ENCODE measurements around the gene CLASP2. TPM values are rescaled to one million over a fixed set of nuclear protein-coding genes. Genes with fewer than 3 reads are reported as not detected.
A peak's percentile ranks its signal among the peaks of the same experiment; 100 is the strongest.

CLASP2 gene
- total RNA-seq, 1 experiment from 2014 or later = 40.4 TPM

GRCh38 chr3:33717616-33717865 is 513 bp downstream of the CLASP2 start:
- no peaks in the 10 kb centered on the region for H3K36me3 ChIP-seq (ENCODE audit: control insufficient read depth, insufficient read depth, low read length)
- CTCF ChIA-PET = interaction anchor here (0.7 to 1.1 kb wide), 2 partner anchors 70 to 81 kb away, joined by 3 to 6 read pairs; no protein-coding TSS in a partner anchor
- in situ Hi-C loops (cut with HindIII; ENCODE audit: low pct_unique_long_range_greater_than_20kb, low sequenced_read_pairs) (no loop called here), intact Hi-C loops (cut with micrococcal nuclease; ENCODE audit: unreplicated experiment) (loop anchor here (5.0 kb wide), 1 partner anchor 60 kb away; no protein-coding TSS in a partner anchor)
- peak; percentile 85 for ATAC-seq
- no TSS peak for BruUV-seq (replicated peaks)
- H3K4me3 ChIP-seq (ENCODE audit: low read depth in 2 of 2, low read length in 2 of 2) = peak overlapping the region; percentile 73 to 78
- H3K27me3 ChIP-seq (ENCODE audit: control insufficient read depth, insufficient read depth, low read length) = no peaks in the 10 kb centered on the region
- no peaks in the 10 kb centered on the region for H3K9me3 ChIP-seq (ENCODE audit: control insufficient read depth, insufficient read depth, low read depth, low read length)
- H3K4me1 ChIP-seq (ENCODE audit: control insufficient read depth, insufficient read depth, low read length) = peaks cover 3% of the 10 kb centered on the region; the same call in 1 of the 2 replicates
- no peak for DNase-seq (ENCODE audit: low read depth, low spot score)
- H3K27ac ChIP-seq (ENCODE audit: low read length) = peak overlapping the region; percentile 88; the same call in 1 of the 2 replicates
- POLR2A ChIA-PET = interaction anchor here (1.1 kb wide), 1 partner anchor 75 kb away, joined by 3 read pairs; no protein-coding TSS in a partner anchor
- TF ChIP-seq SIN3A (IDR thresholded peaks at IDR 0.05; ENCODE audit: borderline replicate concordance, insufficient read depth, low read depth, low read length) (no peak), TCF7L2 (IDR thresholded peaks at IDR 0.05; ENCODE audit: low read depth, low read length) (peak; percentile 88)

- BruUV-seq (replicated peaks) = no TSS peak
- intact Hi-C loops (cut with micrococcal nuclease; ENCODE audit: unreplicated experiment) (loop anchor here (5.0 kb wide), 1 partner anchor 61 kb away; no protein-coding TSS in a partner anchor), in situ Hi-C loops (cut with HindIII; ENCODE audit: low pct_unique_long_range_greater_than_20kb, low sequenced_read_pairs) (no loop called here)
Observed at GRCh38 chr3:33716227-33716626, 1.8 kb downstream of the CLASP2 start.

More at GRCh38 chr3:33716227-33716626, 1.8 kb downstream of the CLASP2 start:
- ChIA-PET CTCF (no interaction called here), POLR2A (interaction anchor here (0.6 to 1.1 kb wide), 2 partner anchors 73 to 215 kb away, joined by 3 read pairs; no protein-coding TSS in a partner anchor)
- H3K27ac ChIP-seq (ENCODE audit: low read length) = no peak overlapping the region; the same call in 1 of the 2 replicates
- TF ChIP-seq TCF7L2 (IDR thresholded peaks at IDR 0.05; ENCODE audit: low read depth, low read length) (no peak), REST (IDR thresholded peaks at IDR 0.05; ENCODE audit: insufficient read depth in 1 of 2, low read depth in 2 of 2, low read length in 1 of 2) (no peak), POLR2AphosphoS5 (IDR thresholded peaks at IDR 0.05; ENCODE audit: low read depth, low read length) (no peak), CTCF (IDR thresholded peaks at IDR 0.05) (no peak), SIN3A (IDR thresholded peaks at IDR 0.05; ENCODE audit: borderline replicate concordance, insufficient read depth, low read depth, low read length) (no peak)
- no peaks in the 10 kb centered on the region for H3K36me3 ChIP-seq (ENCODE audit: control insufficient read depth, insufficient read depth, low read length)
- no peaks in the 10 kb centered on the region for H3K27me3 ChIP-seq (ENCODE audit: control insufficient read depth, insufficient read depth, low read length)
- no peaks in the 10 kb centered on the region for H3K9me3 ChIP-seq (ENCODE audit: control insufficient read depth, insufficient read depth, low read depth, low read length)
- H3K4me3 ChIP-seq (ENCODE audit: low read depth in 2 of 2, low read length in 2 of 2) = peak overlapping the region in 1 of 2 experiments; percentile 73; a peak in 3 of 4 replicates
- ATAC-seq (no peak), DNase-seq (ENCODE audit: low read depth, low spot score) (no peak)
- peaks cover 3% of the 10 kb centered on the region; the same call in 1 of the 2 replicates for H3K4me1 ChIP-seq (ENCODE audit: control insufficient read depth, insufficient read depth, low read length)

Measured in Panc1 (cell line).